HG03175 (cell line): ENCODE results near the gene APOO.
"Not testable (repeated sequence)": the region's sequence is repeated elsewhere in the genome, so short reads cannot be mapped to it uniquely, and the experiment has no call there.

ENCODE experiments used
- ATAC-seq: cut with Tn5 transposase; IDR thresholded peaks from one replicate; pipeline ENCODE4 v1.9.1; 2021; ENCODE audit warnings: mild to moderate bottlenecking, moderate library complexity; ENCODE audit not compliant: unreplicated experiment

Gene APOO

GRCh38 chrX:23904096-23904495 lies 3.6 kb downstream of the APOO start:
- ATAC-seq = no peak

- no peak for ATAC-seq
These were observed 5.3 kb downstream of the APOO start for GRCh38 chrX:23902419-23902818.

- ATAC-seq = no peak
These were observed 5.9 kb downstream of the APOO start for GRCh38 chrX:23901805-23902204.

GRCh38 chrX:23901060-23901459 lies 6.7 kb downstream of the APOO start:
- ATAC-seq = no peak

- no peak for ATAC-seq
These were observed 7.4 kb downstream of the APOO start for GRCh38 chrX:23900220-23900797.

- no peak for ATAC-seq
These were observed 9.3 kb downstream of the APOO start for GRCh38 chrX:23898412-23898959.

GRCh38 chrX:23896981-23897380 lies 10.8 kb downstream of the APOO start:
- no peak for ATAC-seq

GRCh38 chrX:23896539-23896938 lies 11.2 kb downstream of the APOO start:
- ATAC-seq = not testable (repeated sequence)

- ATAC-seq = not testable (repeated sequence)
These were observed 12.7 kb downstream of the APOO start for GRCh38 chrX:23894993-23895392.

- ATAC-seq = no peak
These were observed 16.8 kb downstream of the APOO start for GRCh38 chrX:23890933-23891332.

- ATAC-seq = no peak
These were observed 18.7 kb downstream of the APOO start for GRCh38 chrX:23888887-23889501.

GRCh38 chrX:23887918-23888317 lies 19.8 kb downstream of the APOO start:
- no peak for ATAC-seq

GRCh38 chrX:23887451-23887850 lies 20.3 kb downstream of the APOO start:
- no peak for ATAC-seq

GRCh38 chrX:23885803-23886202 lies 21.9 kb downstream of the APOO start:
- ATAC-seq = no peak

- ATAC-seq = no peak
These were observed 23.2 kb downstream of the APOO start for GRCh38 chrX:23884427-23885024.

GRCh38 chrX:23883737-23884354 lies 23.9 kb downstream of the APOO start:
- no peak for ATAC-seq

GRCh38 chrX:23879380-23880090 lies 28.2 kb downstream of the APOO start:
- no peak for ATAC-seq

GRCh38 chrX:23871905-23872546 lies 35.7 kb downstream of the APOO start:
- no peak for ATAC-seq

GRCh38 chrX:23870041-23870440 lies 37.7 kb downstream of the APOO start:
- no peak for ATAC-seq

GRCh38 chrX:23864742-23865326 lies 42.9 kb downstream of the APOO start:
- ATAC-seq = no peak
